RWPE1 (cell line): ENCODE measurements around the gene CEACAM5.

Experiments
- CTCF ChIA-PET: fragments of 350-600 bp; sonication (Branson Sonifier 250); formaldehyde crosslinking; extraction: SDS; loops from one replicate; lab custom pipeline; 2021; lab: Yijun Ruan, JAX
- POLR2A ChIA-PET: fragments of 400-600 bp; formaldehyde crosslinking; extraction: SDS; loops from one replicate; lab custom pipeline; 2020; ENCODE audit warnings: antibody characterized with exemption; ENCODE audit not compliant: low non-redundant PET; lab: Yijun Ruan, JAX
- DNase-seq: peaks from one replicate; pipeline ENCODE4 v3.0.0; 2012; ENCODE audit warnings: low spot score
- H3K27ac ChIP-seq: fragments of 450-650 bp; 2 replicates; pipeline ENCODE4 v1.5.1; 2017
- TF ChIP-seq, protein P1 (sequence below): fragments of 450-650 bp; conservative IDR thresholded peaks from 2 replicates; pipeline ENCODE4 v1.5.1; 2017; ENCODE audit warnings: low read depth, mild to moderate bottlenecking

CEACAM5 gene

DNA sequence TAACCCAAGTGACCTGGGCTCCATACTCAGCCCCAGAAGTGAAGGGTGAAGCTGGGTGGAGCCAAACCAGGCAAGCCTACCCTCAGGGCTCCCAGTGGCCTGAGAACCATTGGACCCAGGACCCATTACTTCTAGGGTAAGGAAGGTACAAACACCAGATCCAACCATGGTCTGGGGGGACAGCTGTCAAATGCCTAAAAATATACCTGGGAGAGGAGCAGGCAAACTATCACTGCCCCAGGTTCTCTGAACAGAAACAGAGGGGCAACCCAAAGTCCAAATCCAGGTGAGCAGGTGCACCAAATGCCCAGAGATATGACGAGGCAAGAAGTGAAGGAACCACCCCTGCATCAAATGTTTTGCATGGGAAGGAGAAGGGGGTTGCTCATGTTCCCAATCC is 14.2 kb upstream of the CEACAM5 start:
- TF ChIP-seq, protein P1, sequence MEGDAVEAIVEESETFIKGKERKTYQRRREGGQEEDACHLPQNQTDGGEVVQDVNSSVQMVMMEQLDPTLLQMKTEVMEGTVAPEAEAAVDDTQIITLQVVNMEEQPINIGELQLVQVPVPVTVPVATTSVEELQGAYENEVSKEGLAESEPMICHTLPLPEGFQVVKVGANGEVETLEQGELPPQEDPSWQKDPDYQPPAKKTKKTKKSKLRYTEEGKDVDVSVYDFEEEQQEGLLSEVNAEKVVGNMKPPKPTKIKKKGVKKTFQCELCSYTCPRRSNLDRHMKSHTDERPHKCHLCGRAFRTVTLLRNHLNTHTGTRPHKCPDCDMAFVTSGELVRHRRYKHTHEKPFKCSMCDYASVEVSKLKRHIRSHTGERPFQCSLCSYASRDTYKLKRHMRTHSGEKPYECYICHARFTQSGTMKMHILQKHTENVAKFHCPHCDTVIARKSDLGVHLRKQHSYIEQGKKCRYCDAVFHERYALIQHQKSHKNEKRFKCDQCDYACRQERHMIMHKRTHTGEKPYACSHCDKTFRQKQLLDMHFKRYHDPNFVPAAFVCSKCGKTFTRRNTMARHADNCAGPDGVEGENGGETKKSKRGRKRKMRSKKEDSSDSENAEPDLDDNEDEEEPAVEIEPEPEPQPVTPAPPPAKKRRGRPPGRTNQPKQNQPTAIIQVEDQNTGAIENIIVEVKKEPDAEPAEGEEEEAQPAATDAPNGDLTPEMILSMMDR: no peak
- CTCF ChIA-PET: interaction anchor here (0.5 to 0.8 kb wide), 3 partner anchors 9 to 101 kb away, joined by 3 read pairs; no protein-coding TSS in a partner anchor
- DNase-seq: no peak

DNA sequence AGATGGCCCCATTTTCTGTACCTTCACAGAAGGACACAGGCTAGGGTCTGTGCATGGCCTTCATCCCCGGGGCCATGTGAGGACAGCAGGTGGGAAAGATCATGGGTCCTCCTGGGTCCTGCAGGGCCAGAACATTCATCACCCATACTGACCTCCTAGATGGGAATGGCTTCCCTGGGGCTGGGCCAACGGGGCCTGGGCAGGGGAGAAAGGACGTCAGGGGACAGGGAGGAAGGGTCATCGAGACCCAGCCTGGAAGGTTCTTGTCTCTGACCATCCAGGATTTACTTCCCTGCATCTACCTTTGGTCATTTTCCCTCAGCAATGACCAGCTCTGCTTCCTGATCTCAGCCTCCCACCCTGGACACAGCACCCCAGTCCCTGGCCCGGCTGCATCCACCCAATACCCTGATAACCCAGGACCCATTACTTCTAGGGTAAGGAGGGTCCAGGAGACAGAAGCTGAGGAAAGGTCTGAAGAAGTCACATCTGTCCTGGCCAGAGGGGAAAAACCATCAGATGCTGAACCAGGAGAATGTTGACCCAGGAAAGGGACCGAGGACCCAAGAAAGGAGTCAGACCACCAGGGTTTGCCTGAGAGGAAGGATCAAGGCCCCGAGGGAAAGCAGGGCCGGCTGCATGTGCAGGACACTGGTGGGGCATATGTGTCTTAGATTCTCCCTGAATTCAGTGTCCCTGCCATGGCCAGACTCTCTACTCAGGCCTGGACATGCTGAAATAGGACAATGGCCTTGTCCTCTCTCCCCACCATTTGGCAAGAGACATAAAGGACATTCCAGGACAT is 13.4 kb upstream of the CEACAM5 start:
- ChIA-PET POLR2A (no interaction called here), CTCF (interaction anchor here (0.7 to 1.2 kb wide), 3 partner anchors 12 to 23 kb away, joined by 3 to 5 read pairs (median 3); no protein-coding TSS in a partner anchor)
- no peak for DNase-seq
- TF ChIP-seq, protein P1: no peak
- no peak overlapping the region for H3K27ac ChIP-seq

More for the DNA sequence above, 14.2 kb upstream of the CEACAM5 start:
- POLR2A ChIA-PET: no interaction called here
- no peak overlapping the region for H3K27ac ChIP-seq

DNA sequence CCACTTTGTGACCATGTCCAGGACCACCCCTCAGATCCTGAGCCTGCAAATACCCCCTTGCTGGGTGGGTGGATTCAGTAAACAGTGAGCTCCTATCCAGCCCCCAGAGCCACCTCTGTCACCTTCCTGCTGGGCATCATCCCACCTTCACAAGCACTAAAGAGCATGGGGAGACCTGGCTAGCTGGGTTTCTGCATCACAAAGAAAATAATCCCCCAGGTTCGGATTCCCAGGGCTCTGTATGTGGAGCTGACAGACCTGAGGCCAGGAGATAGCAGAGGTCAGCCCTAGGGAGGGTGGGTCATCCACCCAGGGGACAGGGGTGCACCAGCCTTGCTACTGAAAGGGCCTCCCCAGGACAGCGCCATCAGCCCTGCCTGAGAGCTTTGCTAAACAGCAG is 12.7 kb upstream of the CEACAM5 start:
- H3K27ac ChIP-seq: no peak overlapping the region
- ChIA-PET POLR2A (no interaction called here), CTCF (interaction anchor here (1.0 to 1.2 kb wide), 2 partner anchors 11 to 21 kb away, joined by 3 to 5 read pairs; no protein-coding TSS in a partner anchor)
- TF ChIP-seq, protein P1: no peak
- DNase-seq: no peak

DNA sequence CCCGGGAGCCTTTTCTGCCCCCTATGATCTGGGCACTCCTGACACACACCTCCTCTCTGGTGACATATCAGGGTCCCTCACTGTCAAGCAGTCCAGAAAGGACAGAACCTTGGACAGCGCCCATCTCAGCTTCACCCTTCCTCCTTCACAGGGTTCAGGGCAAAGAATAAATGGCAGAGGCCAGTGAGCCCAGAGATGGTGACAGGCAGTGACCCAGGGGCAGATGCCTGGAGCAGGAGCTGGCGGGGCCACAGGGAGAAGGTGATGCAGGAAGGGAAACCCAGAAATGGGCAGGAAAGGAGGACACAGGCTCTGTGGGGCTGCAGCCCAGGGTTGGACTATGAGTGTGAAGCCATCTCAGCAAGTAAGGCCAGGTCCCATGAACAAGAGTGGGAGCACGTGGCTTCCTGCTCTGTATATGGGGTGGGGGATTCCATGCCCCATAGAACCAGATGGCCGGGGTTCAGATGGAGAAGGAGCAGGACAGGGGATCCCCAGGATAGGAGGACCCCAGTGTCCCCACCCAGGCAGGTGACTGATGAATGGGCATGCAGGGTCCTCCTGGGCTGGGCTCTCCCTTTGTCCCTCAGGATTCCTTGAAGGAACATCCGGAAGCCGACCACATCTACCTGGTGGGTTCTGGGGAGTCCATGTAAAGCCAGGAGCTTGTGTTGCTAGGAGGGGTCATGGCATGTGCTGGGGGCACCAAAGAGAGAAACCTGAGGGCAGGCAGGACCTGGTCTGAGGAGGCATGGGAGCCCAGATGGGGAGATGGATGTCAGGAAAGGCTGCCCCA is 11.8 kb upstream of the CEACAM5 start:
- H3K27ac ChIP-seq: no peak overlapping the region
- ChIA-PET CTCF (interaction anchor here (1.2 kb wide), 1 partner anchor 10 kb away, joined by 5 read pairs; no protein-coding TSS in a partner anchor), POLR2A (no interaction called here)
- DNase-seq: no peak
- TF ChIP-seq, protein P1: no peak

DNA sequence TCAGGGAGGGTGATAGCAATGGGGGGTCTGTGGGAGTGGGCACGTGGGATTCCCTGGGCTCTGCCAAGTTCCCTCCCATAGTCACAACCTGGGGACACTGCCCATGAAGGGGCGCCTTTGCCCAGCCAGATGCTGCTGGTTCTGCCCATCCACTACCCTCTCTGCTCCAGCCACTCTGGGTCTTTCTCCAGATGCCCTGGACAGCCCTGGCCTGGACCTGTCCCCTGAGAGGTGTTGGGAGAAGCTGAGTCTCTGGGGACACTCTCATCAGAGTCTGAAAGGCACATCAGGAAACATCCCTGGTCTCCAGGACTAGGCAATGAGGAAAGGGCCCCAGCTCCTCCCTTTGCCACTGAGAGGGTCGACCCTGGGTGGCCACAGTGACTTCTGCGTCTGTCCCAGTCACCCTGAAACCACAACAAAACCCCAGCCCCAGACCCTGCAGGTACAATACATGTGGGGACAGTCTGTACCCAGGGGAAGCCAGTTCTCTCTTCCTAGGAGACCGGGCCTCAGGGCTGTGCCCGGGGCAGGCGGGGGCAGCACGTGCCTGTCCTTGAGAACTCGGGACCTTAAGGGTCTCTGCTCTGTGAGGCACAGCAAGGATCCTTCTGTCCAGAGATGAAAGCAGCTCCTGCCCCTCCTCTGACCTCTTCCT is 11.1 kb upstream of the CEACAM5 start:
- POLR2A ChIA-PET: no interaction called here
- TF ChIP-seq, protein P1: no peak
- CTCF ChIA-PET: no interaction called here
- DNase-seq: no peak
- no peak overlapping the region for H3K27ac ChIP-seq
